VCaP (cell line): Measurements from ENCODE around the gene ISY1.
A peak's percentile ranks its signal among the peaks of the same experiment; 100 is the strongest.
"Not testable (repeated sequence)": the region's sequence is repeated elsewhere in the genome, so short reads cannot be mapped to it uniquely, and the experiment has no call there.

Experiments used
- H3K27ac ChIP-seq: fragments of 450-650 bp; 2 replicates; pipeline ENCODE4 v1.5.1; 2017
- CTCF ChIP-seq: fragments of 450-650 bp; conservative IDR thresholded peaks from 2 replicates; pipeline ENCODE4 v1.5.1; 2017; ENCODE audit warnings: mild to moderate bottlenecking, moderate library complexity

ISY1 gene

GRCh38 chr3:129105862-129106261 is 55.0 kb downstream of the ISY1 start:
- TF ChIP-seq CTCF, result no peak
- peak overlapping the region; percentile 49 for H3K27ac ChIP-seq

GRCh38 chr3:129104498-129105079 is 56.3 kb downstream of the ISY1 start:
- no peak for TF ChIP-seq CTCF
- H3K27ac ChIP-seq, result no peak overlapping the region

GRCh38 chr3:129104051-129104450 is 56.8 kb downstream of the ISY1 start:
- no peak overlapping the region for H3K27ac ChIP-seq
- no peak for TF ChIP-seq CTCF

DNA sequence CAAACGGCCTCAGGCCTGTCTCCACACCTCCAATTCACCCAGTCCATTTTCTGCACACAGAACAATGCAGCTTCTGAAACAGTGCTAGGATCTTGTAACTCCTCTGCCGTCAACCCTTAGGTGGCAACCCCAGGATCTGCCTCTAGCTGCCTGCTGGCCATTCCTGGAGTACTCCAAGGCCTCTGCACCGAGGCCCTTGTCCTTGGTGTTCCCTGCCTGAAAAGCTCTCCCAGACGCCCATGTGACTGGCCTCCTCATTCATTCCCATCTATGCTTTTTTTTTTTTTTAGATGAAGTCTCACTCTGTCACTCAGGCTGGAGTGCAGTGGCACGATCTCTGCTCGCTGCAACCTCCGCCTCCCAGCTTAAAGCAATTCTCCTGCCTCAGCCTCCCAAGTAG is 57.6 kb downstream of the ISY1 start:
- no peak overlapping the region for H3K27ac ChIP-seq

DNA sequence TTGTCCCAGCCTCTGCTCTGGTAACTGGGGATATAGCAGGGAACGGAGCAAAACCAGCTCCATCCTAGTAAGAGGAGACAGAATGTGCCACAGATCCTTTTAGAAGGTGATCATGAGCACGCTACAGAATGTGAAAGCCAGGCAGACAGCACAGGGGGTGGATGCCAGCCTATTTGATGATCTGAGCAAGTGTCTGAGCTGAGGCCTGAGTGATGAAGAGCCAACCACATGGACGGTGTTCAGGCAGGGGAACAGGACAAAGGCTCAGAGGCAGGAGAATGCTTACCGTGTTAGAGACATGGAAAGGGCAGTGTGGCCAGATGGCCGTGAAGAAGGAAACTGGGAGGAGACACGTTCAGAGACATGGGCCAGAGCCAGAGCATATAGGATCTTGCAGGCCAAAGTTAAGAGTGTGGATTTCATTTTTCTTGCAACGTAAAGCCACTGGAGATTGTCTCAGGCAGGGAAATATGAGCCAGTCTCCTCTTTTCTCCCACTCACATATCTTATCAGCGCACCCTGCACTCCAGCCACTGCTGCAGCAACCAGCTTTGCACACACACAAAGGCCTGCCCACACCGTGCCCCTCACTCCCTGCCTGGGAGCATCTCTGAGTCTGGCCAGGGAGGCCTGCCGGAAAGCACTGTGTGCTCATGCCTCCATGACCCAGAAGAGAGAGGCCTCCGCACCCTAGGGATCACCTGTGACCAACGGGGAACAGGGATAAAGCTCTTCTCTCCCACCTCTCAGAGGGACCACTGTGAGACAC is 59.3 kb downstream of the ISY1 start:
- no peak overlapping the region for H3K27ac ChIP-seq
- TF ChIP-seq CTCF, result no peak

More for the DNA sequence above, 57.6 kb downstream of the ISY1 start:
- no peak for TF ChIP-seq CTCF

DNA sequence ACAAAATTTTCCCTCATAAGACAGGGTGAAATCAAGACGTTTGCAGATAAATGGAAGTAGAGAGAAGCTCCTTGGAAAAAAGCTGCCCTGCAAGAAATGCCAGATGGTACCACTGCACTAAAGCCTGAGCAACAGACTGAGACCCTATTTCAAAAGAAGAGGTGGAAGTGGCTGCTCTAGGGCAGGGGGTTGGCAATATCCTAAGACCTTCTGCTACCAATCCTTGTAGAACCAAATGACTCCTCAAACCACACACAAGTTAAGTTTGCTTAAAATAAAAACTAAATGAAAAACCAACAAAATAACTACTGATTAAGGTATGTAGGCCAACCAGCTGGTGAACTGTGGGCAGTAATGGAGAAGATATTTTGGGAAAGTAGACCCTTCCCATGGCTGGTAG is 60.6 kb downstream of the ISY1 start:
- no peak overlapping the region for H3K27ac ChIP-seq
- no peak for TF ChIP-seq CTCF

DNA sequence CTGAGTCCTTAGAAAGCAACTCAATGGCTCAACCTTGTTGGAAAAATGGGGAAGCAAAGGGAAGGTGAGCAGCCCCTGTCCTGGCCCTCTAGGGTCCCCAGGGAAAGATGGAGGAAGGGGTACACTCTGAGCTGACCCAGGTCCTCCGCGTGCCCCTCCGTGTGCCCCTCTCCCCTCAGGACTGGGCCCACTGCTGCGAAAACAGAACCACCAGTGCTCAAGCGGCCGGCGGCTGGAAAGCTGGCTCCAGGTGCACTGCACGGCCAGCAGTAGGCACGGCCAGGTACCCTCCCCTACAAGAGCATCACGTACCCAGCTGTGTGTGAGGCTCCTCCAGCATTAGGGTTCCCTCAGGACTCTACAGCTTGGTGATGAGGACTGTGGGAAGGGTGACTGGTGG is 65.6 kb downstream of the ISY1 start:
- TF ChIP-seq CTCF, result no peak
- no peak overlapping the region for H3K27ac ChIP-seq

DNA sequence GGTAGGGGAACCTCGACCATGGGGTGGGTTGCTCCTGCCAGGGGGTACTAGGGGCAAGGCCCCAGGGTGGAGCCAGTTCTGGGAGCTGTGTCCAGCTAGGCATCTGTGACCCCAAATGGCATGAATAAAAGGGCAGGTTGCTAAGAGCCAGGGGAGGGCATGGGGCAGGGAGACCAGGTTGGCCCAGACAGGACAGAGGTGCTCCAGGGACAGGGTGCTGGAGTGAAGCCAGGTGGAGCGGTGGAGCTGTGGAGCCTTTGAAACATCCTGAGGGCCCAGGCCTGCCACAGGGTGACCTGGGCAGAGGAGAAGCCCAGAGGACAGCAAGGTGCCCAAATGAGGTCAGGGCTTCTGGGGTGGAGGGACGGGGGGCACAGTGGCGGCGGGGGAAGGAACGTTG is 72.6 kb downstream of the ISY1 start:
- not testable (repeated sequence) for H3K27ac ChIP-seq

DNA sequence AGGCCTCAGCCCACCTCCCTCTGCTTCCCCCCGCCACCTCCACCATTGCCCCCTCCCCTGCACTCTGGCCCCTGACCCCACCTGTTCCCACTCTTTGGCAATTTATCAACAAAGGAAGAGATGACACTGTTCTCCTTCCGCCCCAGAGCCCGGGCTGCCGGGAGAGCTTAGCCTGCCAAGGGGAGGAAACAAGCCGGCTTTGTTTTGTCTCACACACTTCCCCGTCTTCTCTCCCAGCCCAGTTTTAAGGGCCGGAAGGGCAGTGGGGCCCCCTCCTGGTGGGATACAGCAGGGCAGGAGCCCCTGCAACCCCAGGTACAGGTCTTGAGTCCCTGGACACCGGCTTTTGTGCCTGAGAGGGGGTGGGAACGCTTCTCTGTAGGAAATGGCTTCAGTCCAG is 73.0 kb downstream of the ISY1 start:
- not testable (repeated sequence) for H3K27ac ChIP-seq
